ENCODE measurements around the gene PCYT2. TPM values are rescaled to one million over a fixed set of nuclear protein-coding genes. Genes with fewer than 3 reads are reported as not detected.
A peak's percentile ranks its signal among the peaks of the same experiment; 100 is the strongest.

PCYT2 gene
- total RNA-seq, 2 donors from 2014 or later: 66.8 to 70.9 TPM

- Mint-ChIP-seq H3K4me3 (peak overlapping the region; percentile 83), H3K4me1 (peaks cover 5% of the 10 kb centered on the region), H3K27ac (peak overlapping the region; percentile 37), H3K27me3 (ENCODE audit: insufficient read depth) (no peaks in the 10 kb centered on the region), H3K36me3 (ENCODE audit: low read depth) (peaks cover 64% of the 10 kb centered on the region), H3K9me3 (no peaks in the 10 kb centered on the region)
- Histone ChIP-seq H3K27ac (ENCODE audit: low read depth, low read length) (no peak overlapping the region), H3K4me3 (ENCODE audit: low read length) (no peak overlapping the region), H3K36me3 (ENCODE audit: control insufficient read depth, insufficient read depth, low read length) (peaks cover 74% of the 10 kb centered on the region), H3K4me1 (ENCODE audit: control insufficient read depth, insufficient read depth, low read length) (peaks cover 7% of the 10 kb centered on the region), H3K9me3 (ENCODE audit: control insufficient read depth, low read length) (no peaks in the 10 kb centered on the region), H3K9ac (ENCODE audit: extremely low read depth, low read length, poor library complexity, severe bottlenecking) (no peak overlapping the region), H3K27me3 (ENCODE audit: control insufficient read depth, insufficient read depth, low read length, poor library complexity, severe bottlenecking) (no peaks in the 10 kb centered on the region)
- WGBS, 2 experiments (ENCODE audit: insufficient coverage in 1 of 2, insufficient read length in 1 of 2): 97% methylated on average over 37 to 44 of the region's 44 CpGs
- peak; percentile 42 for DNase-seq
- TF ChIP-seq CTCF (conservative IDR thresholded peaks at IDR 0.05): no peak
Observed at GRCh38 chr17:81888105-81888987, 22.9 kb downstream of the PCYT2 start.

- Mint-ChIP-seq H3K9me3 (no peaks in the 10 kb centered on the region), H3K27ac (no peak overlapping the region), H3K4me1 (peaks cover 5% of the 10 kb centered on the region), H3K36me3 (ENCODE audit: low read depth) (peaks cover 78% of the 10 kb centered on the region), H3K4me3 (no peak overlapping the region), H3K27me3 (ENCODE audit: insufficient read depth) (no peaks in the 10 kb centered on the region)
- Histone ChIP-seq H3K27ac (ENCODE audit: low read depth, low read length) (no peak overlapping the region), H3K9ac (ENCODE audit: extremely low read depth, low read length, poor library complexity, severe bottlenecking) (no peak overlapping the region), H3K36me3 (ENCODE audit: control insufficient read depth, insufficient read depth, low read length) (peaks cover 92% of the 10 kb centered on the region), H3K4me3 (ENCODE audit: low read length) (no peak overlapping the region), H3K9me3 (ENCODE audit: control insufficient read depth, low read length) (no peaks in the 10 kb centered on the region), H3K4me1 (ENCODE audit: control insufficient read depth, insufficient read depth, low read length) (peaks cover 7% of the 10 kb centered on the region), H3K27me3 (ENCODE audit: control insufficient read depth, insufficient read depth, low read length, poor library complexity, severe bottlenecking) (no peaks in the 10 kb centered on the region)
- 98 to 100% methylated on average over 11 of the region's 11 CpGs for WGBS, 2 experiments (ENCODE audit: insufficient coverage in 1 of 2, insufficient read length in 1 of 2)
- DNase-seq: peak; percentile 49
- TF ChIP-seq CTCF (conservative IDR thresholded peaks at IDR 0.05): no peak
Observed at GRCh38 chr17:81885869-81886548, 25.2 kb downstream of the PCYT2 start.

- no peak overlapping the region for H3K4me3 Mint-ChIP-seq
- H3K27me3 Mint-ChIP-seq (ENCODE audit: insufficient read depth): no peaks in the 10 kb centered on the region
- H3K27me3 ChIP-seq (ENCODE audit: control insufficient read depth, insufficient read depth, low read length, poor library complexity, severe bottlenecking): no peaks in the 10 kb centered on the region
- peaks cover 4% of the 10 kb centered on the region for H3K4me1 Mint-ChIP-seq
- no peak overlapping the region for H3K27ac Mint-ChIP-seq
- peaks cover 94% of the 10 kb centered on the region for H3K36me3 ChIP-seq (ENCODE audit: control insufficient read depth, insufficient read depth, low read length)
- peaks cover 81% of the 10 kb centered on the region for H3K36me3 Mint-ChIP-seq (ENCODE audit: low read depth)
- H3K4me1 ChIP-seq (ENCODE audit: control insufficient read depth, insufficient read depth, low read length): peaks cover 7% of the 10 kb centered on the region
- H3K9me3 ChIP-seq (ENCODE audit: control insufficient read depth, low read length): no peaks in the 10 kb centered on the region
- H3K9me3 Mint-ChIP-seq: no peaks in the 10 kb centered on the region
- no peak overlapping the region for H3K4me3 ChIP-seq (ENCODE audit: low read length)
- no peak overlapping the region for H3K9ac ChIP-seq (ENCODE audit: extremely low read depth, low read length, poor library complexity, severe bottlenecking)
- no peak for TF ChIP-seq CTCF (conservative IDR thresholded peaks at IDR 0.05)
- 97 to 99% methylated on average over 9 to 10 of the region's 10 CpGs for WGBS, 2 experiments (ENCODE audit: insufficient coverage in 1 of 2, insufficient read length in 1 of 2)
- peak; percentile 43 for DNase-seq
- H3K27ac ChIP-seq (ENCODE audit: low read depth, low read length): no peak overlapping the region
Observed at GRCh38 chr17:81885454-81885853, 25.7 kb downstream of the PCYT2 start.
